GM18498 (cell line): ENCODE measurements around the gene PLEKHH1.

Source experiments
- ATAC-seq: cut with Tn5 transposase; IDR thresholded peaks from one replicate; pipeline ENCODE4 v1.9.1; 2021; ENCODE audit warnings: mild to moderate bottlenecking, moderate library complexity; ENCODE audit not compliant: unreplicated experiment

The PLEKHH1 gene

GRCh38 chr14:67508956-67509355 is 24.1 kb upstream of the PLEKHH1 start:
- ATAC-seq: no peak

GRCh38 chr14:67510121-67510520 is 23.0 kb upstream of the PLEKHH1 start:
- no peak for ATAC-seq

GRCh38 chr14:67510836-67511235 is 22.3 kb upstream of the PLEKHH1 start:
- no peak for ATAC-seq

- ATAC-seq: no peak
Observed at GRCh38 chr14:67512463-67513310, 20.4 kb upstream of the PLEKHH1 start.

GRCh38 chr14:67513631-67514108 is 19.4 kb upstream of the PLEKHH1 start:
- ATAC-seq: no peak

GRCh38 chr14:67514203-67514607 is 18.9 kb upstream of the PLEKHH1 start:
- no peak for ATAC-seq

GRCh38 chr14:67514650-67515385 is 18.3 kb upstream of the PLEKHH1 start:
- ATAC-seq: peak; percentile 55

- peak; percentile 59 for ATAC-seq
Observed at GRCh38 chr14:67515386-67516079, 17.6 kb upstream of the PLEKHH1 start.

GRCh38 chr14:67516676-67517075 is 16.4 kb upstream of the PLEKHH1 start:
- no peak for ATAC-seq

GRCh38 chr14:67517083-67517482 is 16.0 kb upstream of the PLEKHH1 start:
- ATAC-seq: no peak

GRCh38 chr14:67519406-67519805 is 13.7 kb upstream of the PLEKHH1 start:
- ATAC-seq: no peak

GRCh38 chr14:67520482-67520881 is 12.6 kb upstream of the PLEKHH1 start:
- ATAC-seq: no peak

- no peak for ATAC-seq
Observed at GRCh38 chr14:67522270-67522669, 10.8 kb upstream of the PLEKHH1 start.

- no peak for ATAC-seq
Observed at GRCh38 chr14:67523764-67524633, 9.1 kb upstream of the PLEKHH1 start.

GRCh38 chr14:67524634-67524963 is 8.5 kb upstream of the PLEKHH1 start:
- no peak for ATAC-seq

- ATAC-seq: no peak
Observed at GRCh38 chr14:67525389-67525788, 7.7 kb upstream of the PLEKHH1 start.

- ATAC-seq: no peak
Observed at GRCh38 chr14:67526181-67526580, 6.9 kb upstream of the PLEKHH1 start.

GRCh38 chr14:67526676-67527459 is 6.2 kb upstream of the PLEKHH1 start:
- ATAC-seq: no peak

- no peak for ATAC-seq
Observed at GRCh38 chr14:67527756-67528155, 5.3 kb upstream of the PLEKHH1 start.

GRCh38 chr14:67528276-67528675 is 4.8 kb upstream of the PLEKHH1 start:
- no peak for ATAC-seq
